GM12878 (cell line): Measurements from ENCODE around the gene PDE11A. TPM values are rescaled to one million over a fixed set of nuclear protein-coding genes. Genes with fewer than 3 reads are reported as not detected.
"Not testable (repeated sequence)": the region's sequence is repeated elsewhere in the genome, so short reads cannot be mapped to it uniquely, and the experiment has no call there.

Experiments used
- ATAC-seq: fragments of 200-7000 bp; cut with Tn5 transposase; 3 replicates; pipeline ENCODE4 v1.9.1; 2020; ENCODE audit warnings: mild to moderate bottlenecking, moderate library complexity
- BruUV-seq: library from RNA; stranded (reverse); fragments of 400-500 nt; replicated peaks from 2 replicates; lab custom pipeline; 2021; lab: Mats Ljungman, UMichigan
- CTCF ChIA-PET: fragments of 300-600 bp; sonication (Branson Sonifier 250); formaldehyde crosslinking; extraction: SDS; loops from one replicate; lab custom pipeline; 2021; ENCODE audit warnings: inconsistent platforms; lab: Yijun Ruan, JAX
- POLR2A ChIA-PET: fragments of 350-600 bp; formaldehyde crosslinking; extraction: SDS; loops from one replicate; lab custom pipeline; 2021; ENCODE audit warnings: inconsistent platforms; lab: Charles Lee
- RAD21 ChIA-PET: fragments of 300-600 bp; sonication (Branson Sonifier 250); formaldehyde crosslinking; loops from one replicate; lab custom pipeline; 2023; ENCODE audit warnings: antibody characterized with exemption; ENCODE audit not compliant: unreplicated experiment; lab: Charles Lee
- SMC1A ChIA-PET: fragments of 300-600 bp; sonication (Branson Sonifier 250); formaldehyde crosslinking; loops from one replicate; lab custom pipeline; 2023; ENCODE audit not compliant: unreplicated experiment, uncharacterized antibody; lab: Charles Lee
- DNase-seq: peaks from one replicate; pipeline ENCODE4 v3.0.0-alpha.2; 2011; ENCODE audit warnings: low read depth, low spot score
- FAIRE-seq: peaks from 3 replicates; lab custom pipeline; 2011; peaks lifted over from hg19 to GRCh38; lab: Jason Lieb, UNC
- H2AFZ ChIP-seq: 2 replicates; pipeline ENCODE4 v1.6.0; 2011; ENCODE audit warnings: low read depth, low read length, control low read depth; ENCODE audit not compliant: control insufficient read depth
- H3K27ac ChIP-seq: 2 replicates; pipeline ENCODE4 v1.5.1; 2011; ENCODE audit warnings: control low read depth; ENCODE audit not compliant: control insufficient read depth, insufficient read depth
- H3K27me3 ChIP-seq, 2 experiments: replicated peaks in 1 of 2; 2 replicates each; pipeline versions ENCODE4 v1.6.0 to v1.6.1; 2011; ENCODE audit warnings: low read length in 1 of 2; ENCODE audit not compliant: control insufficient read depth in 2 of 2, insufficient read depth in 2 of 2
- H3K36me3 ChIP-seq, 2 experiments: 2 replicates each; pipeline ENCODE4 v1.5.1; 2011; ENCODE audit warnings: low read length in 1 of 2; ENCODE audit not compliant: control insufficient read depth in 2 of 2, insufficient read depth in 2 of 2
- H3K4me1 ChIP-seq: 2 replicates; pipeline ENCODE4 v1.6.1; 2011; ENCODE audit warnings: mild to moderate bottlenecking, low read length, moderate library complexity, mixed read lengths; ENCODE audit not compliant: control insufficient read depth, insufficient read depth
- H3K4me2 ChIP-seq: 2 replicates; pipeline ENCODE4 v1.6.0; 2011; ENCODE audit warnings: control low read depth; ENCODE audit not compliant: control insufficient read depth, insufficient read depth
- H3K4me3 ChIP-seq: fragments of 200-600 bp; sonication (generic); 2 replicates; pipeline ENCODE4 v1.5.1; 2016
- H3K79me2 ChIP-seq: 2 replicates; pipeline ENCODE4 v1.6.0; 2011; ENCODE audit warnings: low read length; ENCODE audit not compliant: control insufficient read depth, insufficient read depth
- H3K9ac ChIP-seq: 2 replicates; pipeline ENCODE4 v1.8.0; 2011; ENCODE audit warnings: low read length, control low read depth, mixed read lengths; ENCODE audit not compliant: control insufficient read depth, insufficient read depth
- H3K9me3 ChIP-seq: replicated peaks from 3 replicates; pipeline ENCODE4 v1.5.1; 2011; ENCODE audit warnings: mild to moderate bottlenecking, low read length; ENCODE audit not compliant: control insufficient read depth, insufficient read depth
- H4K20me1 ChIP-seq: 2 replicates; pipeline ENCODE4 v1.6.0; 2011; ENCODE audit not compliant: control insufficient read depth, insufficient read depth
- CBX5 ChIP-seq: sonication (generic); IDR thresholded peaks from 2 replicates; pipeline ENCODE4 v1.6.1; 2016; ENCODE audit warnings: low read depth, moderate library complexity, mild to moderate bottlenecking, inconsistent platforms
- WGBS: methylation state at CpG from one replicate; pipeline ENCODE4 v1.1.6; 2016; ENCODE audit warnings: low lambda C conversion rate; ENCODE audit not compliant: insufficient replicate concordance, insufficient coverage; ENCODE audit errors: missing lambda C conversion rate; 5-methylcytosine and 5-hydroxymethylcytosine counted together
- in situ Hi-C: fragments of 300-500 bp; cut with MboI; formaldehyde crosslinking; loops from 9 replicates; pipeline ENCODE4 v1.14.3; 2018; ENCODE audit warnings: mixed read lengths
- intact Hi-C: fragments of 100-400 bp; cut with micrococcal nuclease; formaldehyde crosslinking; loops from one replicate; pipeline ENCODE4 v1.14.2; 2022; ENCODE audit not compliant: unreplicated experiment
- polyA plus RNA-seq, 11 experiments: library from polyadenylated mRNA; depleted of rRNA in 4 of 11; unstranded in 6 of 11; stranded (reverse) in 5 of 11; fragments of >200 nt; fragmentation: Nextera tagmentation in 4 of 11; fragmentation: Illumina TruSeq in 1 of 11; extraction: Ambion mirVana in 4 of 11; extraction: Trizol in 1 of 11; gene quantifications; 1 replicate in 1 of 11; 2 replicates in 10 of 11; pipeline versions ENCODE4 v1.2.1 to v1.2.3, GENCODE V29; 2011 to 2016; ENCODE audit warnings: inconsistent platforms in 2 of 11, missing spikeins in 2 of 11, low read depth in 1 of 11
- total RNA-seq, 4 experiments: library from RNA; depleted of rRNA in 3 of 4; stranded (reverse); fragments of >200 nt in 3 of 4; fragmentation: Illumina TruSeq in 1 of 4; extraction: Trizol in 1 of 4; gene quantifications; 2 replicates each; pipeline versions ENCODE4 v1.2.1 to v1.2.3, GENCODE V29; 2013 to 2021
- TF ChIP-seq, protein P1 (sequence below): fragments of 450-650 bp; IDR thresholded peaks from 2 replicates; pipeline ENCODE4 v1.6.1; 2017; ENCODE audit warnings: mild to moderate bottlenecking, moderate library complexity

PDE11A gene
- total and polyA plus RNA-seq, 10 of the 15 experiments (the other 5 are each of a cell fraction or from before 2014, with no cell fraction given): 0.01 to 0.17 (median 0.06) TPM; not detected in 5

DNA sequence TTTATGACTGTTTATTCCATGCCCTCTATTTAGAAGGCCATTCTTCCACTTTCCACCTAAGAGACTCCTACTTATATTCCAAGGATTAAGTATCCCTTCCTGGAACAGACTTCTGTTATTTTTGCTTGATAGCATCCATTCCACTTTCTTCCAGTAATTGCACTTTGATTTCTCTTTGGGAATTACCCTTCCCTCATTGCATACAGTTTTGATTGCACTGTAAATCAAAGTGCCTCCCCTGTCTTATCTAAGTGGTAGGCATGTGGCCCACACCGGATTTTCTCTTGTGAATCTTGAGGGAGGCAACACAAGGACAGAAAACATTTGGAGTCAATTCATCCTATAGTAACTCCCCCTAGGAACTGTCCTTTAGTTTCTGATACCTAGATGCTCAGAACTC, 120.4 kb downstream of the PDE11A start:
- 0% methylated on average over 1 of the region's 1 CpG for WGBS
- CTCF ChIA-PET: no interaction called here

DNA sequence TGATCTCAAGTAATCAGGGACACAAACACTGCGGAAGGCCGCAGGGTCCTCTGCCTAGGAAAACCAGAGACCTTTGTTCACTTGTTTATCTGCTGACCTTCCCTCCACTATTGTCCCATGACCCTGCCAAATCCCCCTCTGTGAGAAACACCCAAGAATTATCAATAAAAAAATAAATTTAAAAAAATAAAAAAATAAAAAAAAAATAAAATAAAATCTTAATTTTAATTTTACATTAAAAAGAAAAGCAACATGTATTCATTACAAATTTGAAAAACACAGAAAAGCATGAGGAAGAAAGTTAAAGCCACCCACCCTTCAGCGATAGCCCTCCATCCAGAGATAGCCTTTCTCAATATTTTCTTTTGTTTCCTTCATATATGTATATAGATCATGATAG, 125.0 kb downstream of the PDE11A start:
- H3K27ac ChIP-seq, H3K4me3 ChIP-seq, H3K9me3 ChIP-seq, ATAC-seq, intact Hi-C loops, CTCF ChIA-PET, DNase-seq, FAIRE-seq, SMC1A ChIA-PET, H2AFZ ChIP-seq, H3K79me2 ChIP-seq, H3K9ac ChIP-seq, BruUV-seq, H3K27me3 ChIP-seq, in situ Hi-C loops, H3K36me3 ChIP-seq, RAD21 ChIA-PET, H4K20me1 ChIP-seq, POLR2A ChIA-PET, H3K4me1 ChIP-seq, H3K4me2 ChIP-seq: not testable (repeated sequence)
- 100% methylated on average over 1 of the region's 3 CpGs for WGBS

More for the DNA sequence above, 120.4 kb downstream of the PDE11A start:
- no peaks in the 10 kb centered on the region for H3K36me3 ChIP-seq
- H3K27ac ChIP-seq: no peak overlapping the region
- H3K9me3 ChIP-seq: no peaks in the 10 kb centered on the region
- H2AFZ ChIP-seq: no peak overlapping the region
- ChIA-PET POLR2A (no interaction called here), RAD21 (no interaction called here), SMC1A (no interaction called here)
- H3K9ac ChIP-seq: no peak overlapping the region
- no peaks in the 10 kb centered on the region for H3K27me3 ChIP-seq
- H3K79me2 ChIP-seq: no peaks in the 10 kb centered on the region
- no peaks in the 10 kb centered on the region for H4K20me1 ChIP-seq
- no peak for ATAC-seq
- in situ Hi-C loops: no loop called here
- no peak for FAIRE-seq
- no peak overlapping the region for H3K4me2 ChIP-seq
- no TSS peak for BruUV-seq
- no peaks in the 10 kb centered on the region for H3K4me1 ChIP-seq
- intact Hi-C loops: no loop called here
- no peak for DNase-seq
- TF ChIP-seq CBX5: no peak
- TF ChIP-seq, protein P1, sequence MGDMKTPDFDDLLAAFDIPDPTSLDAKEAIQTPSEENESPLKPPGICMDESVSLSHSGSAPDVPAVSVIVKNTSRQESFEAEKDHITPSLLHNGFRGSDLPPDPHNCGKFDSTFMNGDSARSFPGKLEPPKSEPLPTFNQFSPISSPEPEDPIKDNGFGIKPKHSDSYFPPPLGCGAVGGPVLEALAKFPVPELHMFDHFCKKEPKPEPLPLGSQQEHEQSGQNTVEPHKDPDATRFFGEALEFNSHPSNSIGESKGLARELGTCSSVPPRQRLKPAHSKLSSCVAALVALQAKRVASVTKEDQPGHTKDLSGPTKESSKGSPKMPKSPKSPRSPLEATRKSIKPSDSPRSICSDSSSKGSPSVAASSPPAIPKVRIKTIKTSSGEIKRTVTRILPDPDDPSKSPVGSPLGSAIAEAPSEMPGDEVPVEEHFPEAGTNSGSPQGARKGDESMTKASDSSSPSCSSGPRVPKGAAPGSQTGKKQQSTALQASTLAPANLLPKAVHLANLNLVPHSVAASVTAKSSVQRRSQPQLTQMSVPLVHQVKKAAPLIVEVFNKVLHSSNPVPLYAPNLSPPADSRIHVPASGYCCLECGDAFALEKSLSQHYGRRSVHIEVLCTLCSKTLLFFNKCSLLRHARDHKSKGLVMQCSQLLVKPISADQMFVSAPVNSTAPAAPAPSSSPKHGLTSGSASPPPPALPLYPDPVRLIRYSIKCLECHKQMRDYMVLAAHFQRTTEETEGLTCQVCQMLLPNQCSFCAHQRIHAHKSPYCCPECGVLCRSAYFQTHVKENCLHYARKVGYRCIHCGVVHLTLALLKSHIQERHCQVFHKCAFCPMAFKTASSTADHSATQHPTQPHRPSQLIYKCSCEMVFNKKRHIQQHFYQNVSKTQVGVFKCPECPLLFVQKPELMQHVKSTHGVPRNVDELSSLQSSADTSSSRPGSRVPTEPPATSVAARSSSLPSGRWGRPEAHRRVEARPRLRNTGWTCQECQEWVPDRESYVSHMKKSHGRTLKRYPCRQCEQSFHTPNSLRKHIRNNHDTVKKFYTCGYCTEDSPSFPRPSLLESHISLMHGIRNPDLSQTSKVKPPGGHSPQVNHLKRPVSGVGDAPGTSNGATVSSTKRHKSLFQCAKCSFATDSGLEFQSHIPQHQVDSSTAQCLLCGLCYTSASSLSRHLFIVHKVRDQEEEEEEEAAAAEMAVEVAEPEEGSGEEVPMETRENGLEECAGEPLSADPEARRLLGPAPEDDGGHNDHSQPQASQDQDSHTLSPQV: no peak
- no peak overlapping the region for H3K4me3 ChIP-seq

DNA sequence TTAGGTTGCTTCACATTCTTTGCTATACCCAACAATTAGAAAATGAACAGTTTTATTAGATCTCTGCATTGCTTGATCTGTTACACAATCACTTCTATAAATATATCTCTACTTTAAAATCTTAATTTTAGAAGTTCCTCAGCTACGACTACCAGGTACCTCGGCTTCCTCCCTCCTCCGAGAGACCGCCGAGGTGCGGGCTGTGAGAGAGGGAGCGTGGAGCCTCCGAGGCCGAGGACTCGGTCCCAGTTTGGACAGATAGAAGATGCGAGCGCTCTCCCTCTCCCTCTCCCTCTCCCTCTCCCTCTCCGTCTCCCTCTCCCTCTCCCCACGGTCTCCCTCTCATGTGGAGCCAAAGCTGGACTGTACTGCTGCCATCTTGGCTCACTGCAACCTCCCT, 128.0 kb downstream of the PDE11A start:
- POLR2A ChIA-PET, H3K4me1 ChIP-seq, BruUV-seq, H3K9me3 ChIP-seq, FAIRE-seq, H3K79me2 ChIP-seq, SMC1A ChIA-PET, H4K20me1 ChIP-seq, in situ Hi-C loops, H3K27me3 ChIP-seq, H3K4me3 ChIP-seq, CTCF ChIA-PET, H3K27ac ChIP-seq, H3K36me3 ChIP-seq, H3K4me2 ChIP-seq, ATAC-seq, H3K9ac ChIP-seq, DNase-seq, H2AFZ ChIP-seq, intact Hi-C loops, RAD21 ChIA-PET: not testable (repeated sequence)
- 82% methylated on average over 10 of the region's 14 CpGs for WGBS
